Fibroblast of the conjunctiva (primary cell): ENCODE data around the gene IL25.
"Not testable (repeated sequence)": the region's sequence is repeated elsewhere in the genome, so short reads cannot be mapped to it uniquely, and the experiment has no call there.

Experiments used
- DNase-seq: peaks from one replicate; pipeline ENCODE4 v3.0.0-alpha.2; 2010; ENCODE audit warnings: low read depth

Gene IL25

DNA sequence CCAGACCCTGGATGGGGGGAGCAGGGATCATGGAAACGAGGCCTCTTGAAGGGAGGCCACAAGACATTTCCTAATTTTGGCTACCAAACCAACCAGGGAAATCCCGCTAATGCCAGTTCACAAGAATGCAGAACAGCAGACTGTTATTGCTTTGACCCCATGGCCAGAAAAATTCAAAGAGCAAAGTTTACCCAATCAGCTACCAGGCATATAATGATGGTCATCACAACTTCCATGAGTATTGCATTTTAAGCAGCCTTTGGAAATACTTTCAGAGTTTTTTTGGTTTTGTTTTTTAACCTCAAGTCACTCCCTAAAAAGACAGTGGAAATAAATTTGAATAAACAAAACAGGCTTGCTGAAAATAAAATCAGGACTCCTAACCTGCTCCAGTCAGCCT is at the start of gene IL25:
Gene IL25, plus strand, starts transcription at position 301 of the 400 bp plus-strand sequence.
- no peak for DNase-seq

- no peak for DNase-seq
Measured at GRCh38 chr14:23323838-23324454, 48.7 kb upstream of the IL25 start.

- DNase-seq: no peak
Measured at GRCh38 chr14:23324455-23324846, 48.2 kb upstream of the IL25 start.

DNA sequence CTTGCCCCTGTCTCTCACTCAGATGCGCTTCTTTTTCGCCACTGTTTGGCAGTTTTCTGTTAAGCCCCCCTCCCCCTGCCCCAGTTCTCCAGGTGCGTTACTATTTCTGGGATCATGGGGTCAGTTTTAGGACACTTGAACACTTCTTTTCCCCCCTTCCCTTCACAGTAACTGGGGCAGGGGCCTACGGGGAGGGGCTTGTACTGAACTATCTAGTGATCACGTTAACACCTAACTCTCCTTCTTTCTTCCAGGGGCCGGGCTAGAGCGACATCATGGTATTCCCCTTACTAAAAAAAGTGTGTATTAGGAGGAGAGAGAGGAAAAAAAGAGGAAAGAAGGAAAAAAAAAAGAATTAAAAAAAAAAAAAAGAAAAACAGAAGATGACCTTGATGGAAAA is 47.6 kb upstream of the IL25 start:
- no peak for DNase-seq

GRCh38 chr14:23325746-23326145 is 46.9 kb upstream of the IL25 start:
- DNase-seq: not testable (repeated sequence)

DNA sequence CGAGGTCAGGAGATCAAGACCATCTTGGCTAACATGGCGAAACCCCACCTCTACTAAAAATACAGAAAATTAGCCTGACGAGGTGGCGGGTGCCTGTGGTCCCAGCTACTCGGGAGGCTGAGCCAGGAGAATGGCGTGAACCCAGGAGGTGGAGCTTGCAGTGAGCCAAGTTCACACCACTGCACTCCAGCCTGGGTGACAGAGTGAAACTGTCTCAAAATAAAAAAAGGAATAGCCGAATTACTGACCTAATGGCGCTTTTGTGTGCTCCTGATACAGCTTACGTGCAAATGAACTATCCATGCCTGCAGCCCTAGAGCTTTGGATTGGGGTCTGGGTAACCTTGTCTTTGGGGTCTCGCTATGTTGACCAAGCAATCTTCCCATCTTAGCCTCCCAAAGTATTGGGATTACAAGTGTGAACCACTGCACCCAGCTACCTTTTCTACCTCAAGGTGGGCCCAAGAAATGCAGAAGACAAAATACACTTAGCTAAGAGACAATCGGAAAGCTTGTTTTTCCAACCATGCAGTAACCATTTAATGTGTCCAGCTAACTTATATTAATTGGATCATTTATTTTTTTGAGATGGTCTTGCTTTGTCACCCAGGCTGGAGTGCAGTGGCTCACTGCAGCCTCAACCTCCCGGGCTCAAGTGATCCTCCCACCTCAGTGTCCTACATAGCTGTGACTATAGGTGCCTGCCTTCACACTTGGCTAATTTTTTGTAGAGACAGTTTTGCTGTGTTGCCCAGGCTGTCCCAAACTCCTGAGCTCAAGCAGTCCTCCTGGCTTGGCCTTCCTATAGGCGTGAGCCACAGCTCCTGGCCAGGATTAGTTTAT is 45.9 kb upstream of the IL25 start:
- DNase-seq: no peak

DNA sequence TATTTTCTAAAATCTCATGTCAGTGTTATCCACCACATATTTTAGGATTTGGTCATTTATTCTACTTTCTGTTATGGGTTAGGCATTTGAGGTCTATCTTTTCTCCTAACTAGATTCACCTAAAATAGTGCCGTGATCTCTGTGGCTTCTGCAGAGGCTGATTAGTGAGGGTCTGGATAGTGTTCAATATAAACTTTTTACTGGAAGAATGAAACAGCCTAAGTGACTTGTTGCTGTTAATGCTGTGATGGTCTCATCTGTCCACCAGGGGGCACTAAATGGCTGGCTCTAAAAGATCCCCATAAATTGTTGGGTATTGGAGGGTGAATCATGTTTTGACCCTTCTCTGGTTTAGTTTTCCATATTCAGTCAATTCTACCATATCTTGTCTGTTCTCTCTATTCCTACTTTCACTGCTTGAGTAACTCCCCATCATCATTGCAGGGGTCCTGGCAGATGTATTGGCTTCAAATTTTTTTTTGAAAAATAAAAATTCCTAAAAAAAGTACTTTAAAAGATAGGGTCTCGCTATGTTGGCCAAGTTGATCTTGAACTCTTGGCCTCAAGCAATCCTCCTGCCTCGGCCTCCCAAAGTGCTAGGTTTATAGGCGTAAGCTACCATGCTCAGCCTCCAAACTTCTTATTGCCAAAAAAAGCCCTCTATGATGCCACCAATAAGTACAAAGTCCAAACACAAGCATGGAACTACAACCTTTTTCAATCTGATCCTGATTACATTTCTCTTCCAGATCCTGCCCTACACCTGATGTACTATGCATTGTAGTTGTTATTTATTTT is 44.5 kb upstream of the IL25 start:
- DNase-seq: peak; percentile 71

GRCh38 chr14:23335623-23336022 is 37.0 kb upstream of the IL25 start:
- no peak for DNase-seq

GRCh38 chr14:23339506-23340268 is 32.9 kb upstream of the IL25 start:
- no peak for DNase-seq

GRCh38 chr14:23344481-23344880 is 28.1 kb upstream of the IL25 start:
- no peak for DNase-seq

GRCh38 chr14:23345987-23346692 is 26.5 kb upstream of the IL25 start:
- no peak for DNase-seq

DNA sequence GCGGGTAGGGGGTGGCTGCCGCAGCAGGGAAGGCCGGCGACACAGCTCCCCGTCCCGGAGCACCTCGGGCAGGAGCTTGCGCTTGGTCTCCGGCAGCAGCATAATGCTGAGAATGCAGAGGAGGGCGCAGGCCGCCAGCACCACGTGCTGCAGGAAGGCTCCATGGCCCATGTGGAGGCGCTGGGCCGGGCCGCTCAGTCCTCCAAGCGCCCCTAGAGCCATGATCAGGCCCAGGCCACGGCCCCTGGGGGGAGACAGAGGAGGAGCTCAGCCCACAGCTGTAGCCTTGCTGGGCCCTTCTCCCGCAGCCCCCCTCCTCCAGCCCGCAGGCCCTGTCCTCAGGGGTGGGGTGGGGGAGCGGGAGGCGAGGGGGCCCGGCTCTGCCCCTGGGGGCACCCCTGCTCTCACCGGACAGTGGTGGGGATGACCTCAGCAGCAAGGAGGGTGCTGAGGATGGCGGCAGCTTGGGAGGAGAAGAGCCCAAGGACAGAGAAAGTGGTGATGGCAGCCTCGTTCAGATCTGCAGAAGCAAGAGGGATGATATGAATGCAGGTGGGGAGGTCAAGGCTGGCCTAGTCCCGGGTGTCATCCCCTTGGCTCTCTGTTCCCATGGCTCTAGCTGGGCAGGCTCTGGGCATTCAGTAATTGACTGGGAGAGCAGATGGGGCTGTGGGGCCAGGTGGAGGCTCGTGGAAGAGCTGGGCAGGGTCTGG is 25.8 kb upstream of the IL25 start:
- no peak for DNase-seq

DNA sequence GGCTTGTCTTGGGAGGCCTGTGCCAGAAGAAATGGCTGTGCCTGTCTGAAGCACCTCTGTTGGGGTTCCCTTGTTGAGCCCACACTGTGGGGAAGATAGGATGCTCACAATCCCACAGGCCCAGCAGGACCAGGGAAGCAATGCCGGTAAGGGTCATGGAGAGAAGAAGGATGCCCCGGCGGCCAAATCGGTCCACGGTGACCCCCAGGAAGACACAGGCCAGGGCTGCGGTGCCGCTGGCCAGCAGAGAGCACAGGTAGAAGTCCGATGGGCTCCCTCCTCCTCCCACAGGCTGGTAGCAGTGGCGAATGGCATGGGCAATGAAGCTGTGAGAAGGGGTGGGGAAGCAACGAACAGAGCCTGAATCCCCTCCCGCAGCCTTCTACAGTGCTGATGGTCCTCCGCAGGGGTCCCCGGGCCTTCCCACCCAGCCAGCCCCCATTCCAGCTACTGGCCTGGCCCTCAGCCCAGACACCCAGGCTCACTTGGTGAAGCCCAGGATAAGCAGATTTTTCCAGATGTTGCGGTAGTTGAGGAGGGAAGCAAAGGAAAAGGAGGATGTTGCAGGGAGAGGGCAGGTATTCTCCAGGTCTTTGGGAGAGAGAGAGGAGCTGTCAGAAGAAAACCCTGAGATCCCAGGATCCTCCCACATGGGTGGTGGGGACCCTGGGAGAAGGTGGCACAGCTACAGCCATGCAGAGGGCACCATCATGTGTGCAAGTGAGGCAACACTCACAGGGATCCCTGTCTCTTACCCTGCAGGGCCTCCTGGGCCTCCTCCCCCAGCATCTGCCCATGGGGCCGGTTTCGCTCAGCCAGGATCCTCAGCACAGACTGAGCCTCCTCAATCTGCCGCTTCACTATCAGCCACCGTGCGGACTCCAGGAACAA is 25.0 kb upstream of the IL25 start:
- no peak for DNase-seq

DNA sequence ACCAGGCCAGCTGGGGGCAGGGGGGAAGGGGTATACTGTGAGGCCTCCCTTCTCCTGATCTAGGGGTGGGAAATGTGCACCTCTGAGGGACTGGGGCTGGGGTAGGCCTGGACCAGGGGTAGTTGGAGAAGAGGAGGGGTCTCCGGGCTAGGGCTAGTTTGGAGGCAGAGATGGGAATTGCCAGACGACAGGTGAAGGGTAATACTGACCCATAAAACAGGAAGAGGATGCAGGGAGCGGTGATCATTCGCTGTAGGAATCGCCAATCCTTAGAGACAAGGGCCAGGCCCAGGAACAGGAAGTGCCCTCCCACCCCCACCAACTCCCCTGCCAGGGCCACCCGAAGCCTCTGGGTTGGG is 24.3 kb upstream of the IL25 start:
- DNase-seq: no peak

GRCh38 chr14:23349156-23349845 is 23.3 kb upstream of the IL25 start:
- DNase-seq: no peak

DNA sequence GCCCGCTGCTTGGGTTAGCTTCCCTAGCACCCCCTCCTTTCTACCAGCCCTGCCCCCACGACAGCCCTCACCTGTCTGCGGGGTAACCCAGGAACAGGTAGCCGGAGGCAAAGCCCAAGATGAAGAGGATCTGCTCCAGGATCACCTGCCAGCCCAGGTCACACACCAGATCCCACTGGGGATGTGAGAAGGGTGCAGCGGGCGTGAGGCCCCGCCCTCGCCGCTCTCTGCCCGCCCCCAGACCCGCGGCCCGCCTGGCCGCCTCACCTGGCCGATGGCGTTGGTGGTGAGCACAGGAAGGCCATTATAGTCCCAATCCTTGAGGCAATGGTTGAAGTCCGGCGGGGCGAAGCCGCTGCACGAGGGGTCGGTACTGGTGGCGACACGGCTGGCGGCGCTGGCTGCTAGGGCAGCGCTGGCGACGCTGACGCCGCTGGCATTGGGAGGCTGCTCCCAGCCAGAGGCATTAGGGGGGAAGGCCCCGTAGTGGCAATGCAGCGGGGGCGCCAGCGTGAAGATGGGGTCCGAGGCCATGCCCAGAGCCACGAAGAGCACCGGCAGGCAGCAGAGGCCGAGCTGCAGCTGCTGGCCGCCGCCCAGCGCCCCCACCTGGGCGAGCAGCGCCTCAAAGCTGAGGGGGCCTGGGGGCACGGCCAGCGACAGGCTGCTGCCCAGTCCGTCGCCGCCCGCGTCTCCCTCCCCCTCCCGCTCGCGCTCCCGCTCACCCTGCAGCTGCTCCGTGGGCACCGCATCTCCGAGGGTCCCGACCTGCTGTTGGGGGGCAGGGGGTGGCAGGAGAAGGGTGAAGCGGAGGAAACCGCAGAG is 20.7 kb upstream of the IL25 start:
- no peak for DNase-seq

DNA sequence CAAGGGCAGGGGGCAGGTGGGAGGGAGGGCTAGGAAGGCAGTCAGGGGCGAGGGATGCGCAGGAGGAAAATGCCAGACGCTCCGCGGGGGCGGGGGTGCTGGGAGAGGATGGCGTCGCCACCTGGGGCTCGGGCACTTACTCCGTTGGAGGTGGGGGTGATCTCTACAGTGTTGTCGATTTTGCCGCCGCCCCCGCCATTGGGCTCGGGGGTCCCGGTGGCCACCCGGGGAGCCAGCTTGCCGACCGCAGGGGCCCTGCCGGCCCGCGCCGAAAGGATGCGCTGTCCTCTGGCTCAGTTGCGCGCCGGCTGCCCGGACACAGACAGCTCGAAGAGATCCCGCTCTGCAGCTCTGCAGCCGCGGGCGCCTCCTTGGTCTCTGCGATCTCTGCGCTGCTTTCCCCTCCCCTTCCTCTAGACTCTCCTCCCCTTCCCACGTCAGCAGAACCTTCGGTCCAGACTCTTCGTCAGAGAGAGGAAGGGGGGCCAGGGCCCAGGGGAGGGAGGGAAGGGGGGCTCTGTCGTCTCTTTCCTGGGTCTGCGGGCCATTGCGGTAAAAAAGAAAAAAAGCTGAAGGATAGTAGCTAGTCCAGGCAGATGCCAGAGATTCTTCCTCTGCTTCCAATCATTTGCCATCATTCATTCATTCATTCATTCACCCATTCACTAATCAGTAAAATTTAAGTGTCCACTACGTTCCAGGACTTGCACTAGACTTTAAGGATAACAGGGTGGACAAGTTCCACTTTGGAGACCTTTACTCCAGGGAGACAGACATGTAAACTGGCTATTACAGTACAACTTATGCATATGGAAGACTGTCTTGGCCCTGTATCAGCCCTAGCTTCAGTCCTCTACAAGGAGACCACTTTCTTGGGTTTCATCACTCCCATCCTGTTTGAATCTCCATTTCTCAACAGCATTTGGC is 19.8 kb upstream of the IL25 start, which contains the start of gene SLC22A17:
Gene SLC22A17, minus strand, starts transcription at position 382 of the 927 bp plus-strand sequence.
- DNase-seq: peak; percentile 56
